Glutamatergic neuron (in vitro differentiated cells): ENCODE results near the gene USH2A. TPM values are rescaled to one million over a fixed set of nuclear protein-coding genes. Genes with fewer than 3 reads are reported as not detected.

Experiments used
- DNase-seq: peaks from one replicate; pipeline ENCODE4 v3.0.0; 2022
- H3K27ac Mint-ChIP-seq: one replicate; pipeline ENCODE4 v1.8.0; 2020; ENCODE audit warnings: mild to moderate bottlenecking, mixed read lengths, inconsistent platforms; ENCODE audit not compliant: unreplicated experiment
- H3K27me3 Mint-ChIP-seq: one replicate; pipeline ENCODE4 v1.8.0; 2020; ENCODE audit warnings: mild to moderate bottlenecking, moderate library complexity, mixed read lengths, inconsistent platforms; ENCODE audit not compliant: unreplicated experiment
- H3K36me3 Mint-ChIP-seq: one replicate; pipeline ENCODE4 v1.8.0; 2020; ENCODE audit warnings: mild to moderate bottlenecking, mixed read lengths, inconsistent platforms; ENCODE audit not compliant: unreplicated experiment
- H3K4me1 Mint-ChIP-seq: one replicate; pipeline ENCODE4 v1.8.0; 2020; ENCODE audit warnings: mild to moderate bottlenecking, low read depth, mixed read lengths, inconsistent platforms; ENCODE audit not compliant: unreplicated experiment
- H3K4me3 Mint-ChIP-seq: one replicate; pipeline ENCODE4 v1.8.0; 2020; ENCODE audit warnings: mild to moderate bottlenecking, mixed read lengths, inconsistent platforms; ENCODE audit not compliant: unreplicated experiment
- H3K9me3 Mint-ChIP-seq: one replicate; pipeline ENCODE4 v1.8.0; 2020; ENCODE audit warnings: mild to moderate bottlenecking, moderate library complexity, mixed read lengths, inconsistent platforms; ENCODE audit not compliant: unreplicated experiment
- CTCF ChIP-seq: fragments of 200-600 bp; sonication (generic); IDR thresholded peaks from one replicate; pipeline ENCODE4 v1.5.0; 2021; ENCODE audit not compliant: partially characterized antibody, unreplicated experiment
- total RNA-seq: library from RNA; stranded (reverse); fragmentation: NEBNext Ultra II Directional; extraction: Animal tissue kit (Norgen Biotek cat#: 25700); gene quantifications from one replicate; pipeline ENCODE4 v1.2.1, GENCODE V29; 2021; ENCODE audit not compliant: unreplicated experiment

The USH2A gene
- total RNA-seq, 1 donor from 2014 or later = not detected

- H3K9me3 Mint-ChIP-seq = no peaks in the 10 kb centered on the region
- H3K27me3 Mint-ChIP-seq = no peaks in the 10 kb centered on the region
- no peak overlapping the region for H3K4me3 Mint-ChIP-seq
- no peak for DNase-seq
- H3K27ac Mint-ChIP-seq = no peak overlapping the region
- peaks cover 1% of the 10 kb centered on the region for H3K4me1 Mint-ChIP-seq
- no peaks in the 10 kb centered on the region for H3K36me3 Mint-ChIP-seq
- TF ChIP-seq CTCF = no peak
Observed at GRCh38 chr1:215667761-215668160, 755.5 kb downstream of the USH2A start.

DNA sequence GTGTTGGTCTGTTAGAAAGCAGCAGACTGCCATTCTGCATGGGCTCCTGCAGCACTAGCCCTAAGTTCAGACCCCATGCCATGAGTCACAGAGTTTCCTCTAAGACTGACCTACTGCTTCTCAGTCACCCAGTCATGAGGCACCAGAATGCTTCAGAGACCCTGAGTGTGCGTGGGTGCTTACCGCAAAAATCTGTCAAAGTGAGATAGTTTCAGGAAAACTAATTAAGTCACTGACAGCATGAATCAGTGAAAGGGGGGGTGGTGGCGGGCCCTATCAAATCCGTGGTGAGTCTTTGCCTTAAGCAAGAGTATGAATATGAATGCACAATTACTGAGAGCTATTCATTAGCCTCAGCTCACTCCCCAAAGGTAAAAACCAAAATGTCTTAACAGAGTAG lies 758.0 kb downstream of the USH2A start:
- TF ChIP-seq CTCF = no peak
- no peak for DNase-seq
- Mint-ChIP-seq H3K9me3 (no peaks in the 10 kb centered on the region), H3K27ac (no peak overlapping the region), H3K4me3 (no peak overlapping the region), H3K36me3 (no peaks in the 10 kb centered on the region), H3K27me3 (no peaks in the 10 kb centered on the region), H3K4me1 (peaks cover 7% of the 10 kb centered on the region)

GRCh38 chr1:215661033-215661432 lies 762.2 kb downstream of the USH2A start:
- Mint-ChIP-seq H3K27ac (no peak overlapping the region), H3K27me3 (no peaks in the 10 kb centered on the region), H3K4me1 (peaks cover 6% of the 10 kb centered on the region), H3K9me3 (no peaks in the 10 kb centered on the region), H3K4me3 (no peak overlapping the region), H3K36me3 (no peaks in the 10 kb centered on the region)
- no peak for TF ChIP-seq CTCF
- DNase-seq = no peak

DNA sequence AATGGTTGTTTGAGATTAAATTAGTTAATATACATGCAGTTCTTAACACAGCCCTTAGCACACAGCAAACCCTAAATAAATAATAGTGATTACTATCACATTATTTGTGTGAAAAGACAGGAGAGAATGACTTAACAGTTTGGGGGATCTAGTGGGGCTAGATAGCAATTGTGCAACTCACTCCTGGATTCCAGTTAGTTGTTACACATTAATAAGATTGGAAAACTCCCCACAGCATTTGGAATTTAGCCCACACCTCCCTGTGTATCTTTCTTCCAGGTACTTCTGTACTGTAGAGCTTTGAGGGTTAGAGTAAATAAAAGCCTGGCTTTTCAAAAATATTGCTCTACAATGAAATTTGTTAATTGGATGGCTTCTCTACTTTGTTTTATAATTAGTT lies 763.0 kb downstream of the USH2A start:
- H3K9me3 Mint-ChIP-seq = no peaks in the 10 kb centered on the region
- H3K27me3 Mint-ChIP-seq = no peaks in the 10 kb centered on the region
- no peak overlapping the region for H3K27ac Mint-ChIP-seq
- H3K4me3 Mint-ChIP-seq = no peak overlapping the region
- TF ChIP-seq CTCF = no peak
- DNase-seq = no peak
- H3K36me3 Mint-ChIP-seq = no peaks in the 10 kb centered on the region
- H3K4me1 Mint-ChIP-seq = peaks cover 6% of the 10 kb centered on the region

DNA sequence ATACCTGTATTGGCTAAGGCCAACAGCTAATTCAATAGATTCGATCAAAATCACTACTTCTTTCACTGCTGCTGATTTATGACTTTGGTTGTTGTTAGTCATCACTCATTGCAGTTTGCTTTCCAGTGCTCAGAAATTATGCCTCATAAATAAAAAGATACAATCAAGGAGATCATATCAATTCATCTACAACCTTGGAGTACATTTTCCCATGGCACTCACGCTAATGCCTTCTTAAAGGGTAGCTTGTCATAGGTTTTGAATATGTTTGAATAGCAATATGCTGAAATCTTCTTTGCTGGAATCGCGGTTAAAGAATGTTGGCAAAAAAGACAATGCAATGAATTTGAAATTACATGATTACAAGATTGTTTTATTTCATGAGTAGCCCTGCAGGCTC lies 766.2 kb downstream of the USH2A start:
- H3K9me3 Mint-ChIP-seq = no peaks in the 10 kb centered on the region
- no peak overlapping the region for H3K4me3 Mint-ChIP-seq
- no peak for DNase-seq
- H3K36me3 Mint-ChIP-seq = no peaks in the 10 kb centered on the region
- no peak for TF ChIP-seq CTCF
- no peak overlapping the region for H3K27ac Mint-ChIP-seq
- no peaks in the 10 kb centered on the region for H3K27me3 Mint-ChIP-seq
- H3K4me1 Mint-ChIP-seq = peaks cover 5% of the 10 kb centered on the region
